WERI-Rb-1 (cell line): ENCODE results near the gene TTC3.

Experiments
- DNase-seq: peaks from one replicate; pipeline ENCODE4 v3.0.0-alpha.2; 2020
- H3K27ac ChIP-seq: fragments of 250-450 bp; sonication (Bioruptor Pico); 2 replicates; pipeline ENCODE4 v1.5.1; 2020; ENCODE audit warnings: mild to moderate bottlenecking, moderate library complexity
- H3K27me3 ChIP-seq: fragments of 250-450 bp; sonication (Bioruptor Pico); 2 replicates; pipeline ENCODE4 v1.5.1; 2021; ENCODE audit warnings: mild to moderate bottlenecking, low read depth, moderate library complexity; ENCODE audit not compliant: insufficient read depth, severe bottlenecking
- H3K36me3 ChIP-seq: fragments of 250-450 bp; sonication (Bioruptor Pico); 2 replicates; pipeline ENCODE4 v1.5.1; 2020; ENCODE audit warnings: mild to moderate bottlenecking, moderate library complexity
- H3K4me3 ChIP-seq: 2 replicates; pipeline ENCODE4 v1.5.1; 2011; ENCODE audit warnings: low read depth, mild to moderate bottlenecking, control low read depth, low read length
- H3K9me3 ChIP-seq: fragments of 250-450 bp; sonication (Bioruptor Pico); 2 replicates; pipeline ENCODE4 v1.5.1; 2021; ENCODE audit warnings: mild to moderate bottlenecking, moderate library complexity; ENCODE audit not compliant: severe bottlenecking
- CTCF ChIP-seq: IDR thresholded peaks from 2 replicates; pipeline ENCODE4 v1.5.1; 2011; ENCODE audit warnings: low read depth, mild to moderate bottlenecking, control low read depth, inconsistent platforms, low read length

The TTC3 gene

GRCh38 chr21:37237764-37238163, 164.7 kb downstream of the TTC3 start:
- Histone ChIP-seq H3K4me3 (no peak overlapping the region), H3K9me3 (no peaks in the 10 kb centered on the region), H3K27me3 (no peaks in the 10 kb centered on the region), H3K36me3 (peaks cover 46% of the 10 kb centered on the region), H3K27ac (no peak overlapping the region)
- DNase-seq, result no peak
- TF ChIP-seq CTCF, result no peak

- no peak for DNase-seq
- TF ChIP-seq CTCF, result no peak
- no peak overlapping the region for H3K4me3 ChIP-seq
- no peaks in the 10 kb centered on the region for H3K27me3 ChIP-seq
- H3K27ac ChIP-seq, result no peak overlapping the region
- peaks cover 42% of the 10 kb centered on the region for H3K36me3 ChIP-seq
- H3K9me3 ChIP-seq, result no peaks in the 10 kb centered on the region
These were observed 167.9 kb downstream of the TTC3 start for GRCh38 chr21:37240978-37241377.

GRCh38 chr21:37241426-37241825, 168.4 kb downstream of the TTC3 start:
- DNase-seq, result no peak
- no peak overlapping the region for H3K4me3 ChIP-seq
- H3K27ac ChIP-seq, result no peak overlapping the region
- H3K36me3 ChIP-seq, result peaks cover 42% of the 10 kb centered on the region
- no peak for TF ChIP-seq CTCF
- no peaks in the 10 kb centered on the region for H3K9me3 ChIP-seq
- no peaks in the 10 kb centered on the region for H3K27me3 ChIP-seq

- DNase-seq, result no peak
- no peak for TF ChIP-seq CTCF
- Histone ChIP-seq H3K4me3 (no peak overlapping the region), H3K9me3 (no peaks in the 10 kb centered on the region), H3K27me3 (no peaks in the 10 kb centered on the region), H3K27ac (no peak overlapping the region), H3K36me3 (peaks cover 21% of the 10 kb centered on the region)
These were observed 170.9 kb downstream of the TTC3 start for GRCh38 chr21:37243961-37244360.

- DNase-seq, result no peak
- TF ChIP-seq CTCF, result no peak
- Histone ChIP-seq H3K36me3 (peaks cover 20% of the 10 kb centered on the region), H3K4me3 (no peak overlapping the region), H3K27ac (no peak overlapping the region), H3K27me3 (no peaks in the 10 kb centered on the region), H3K9me3 (no peaks in the 10 kb centered on the region)
These were observed 171.5 kb downstream of the TTC3 start for GRCh38 chr21:37244501-37245095.

- no peaks in the 10 kb centered on the region for H3K9me3 ChIP-seq
- H3K27ac ChIP-seq, result no peak overlapping the region
- no peak for TF ChIP-seq CTCF
- peaks cover 15% of the 10 kb centered on the region for H3K36me3 ChIP-seq
- DNase-seq, result no peak
- no peaks in the 10 kb centered on the region for H3K27me3 ChIP-seq
- no peak overlapping the region for H3K4me3 ChIP-seq
These were observed 172.1 kb downstream of the TTC3 start for GRCh38 chr21:37245151-37245550.
